ENCODE results near the gene SHQ1. TPM values are rescaled to one million over a fixed set of nuclear protein-coding genes. Genes with fewer than 3 reads are reported as not detected.

Gene SHQ1
- total and polyA plus RNA-seq, 2 of the 4 experiments (the other 2 are of a cell fraction), result 10.4 to 19.4 TPM

GRCh38 chr3:72860053-72860452 lies 11.8 kb upstream of the SHQ1 start:
- Histone ChIP-seq H3K9me1 (ENCODE audit: insufficient read depth, low read length) (no peaks in the 10 kb centered on the region), H4K91ac (ENCODE audit: insufficient read depth, low read depth, low read length) (no peak overlapping the region), H3K4me1 (ENCODE audit: control insufficient read depth, insufficient read depth, low read length) (no peaks in the 10 kb centered on the region; the same call in 1 of the 2 replicates), H4K5ac (ENCODE audit: low read depth, low read length) (no peak overlapping the region), H2AK5ac (ENCODE audit: low read depth, low read length) (no peak overlapping the region), H3K9me3 (ENCODE audit: control insufficient read depth, insufficient read depth, low read length) (no peaks in the 10 kb centered on the region), H3K56ac (ENCODE audit: extremely low read depth, insufficient read depth, low read length) (no peak overlapping the region), H3K18ac (ENCODE audit: low read depth, low read length) (no peak overlapping the region), H2AFZ (replicated peaks; ENCODE audit: low read length, poor library complexity) (no peak overlapping the region), H3K36me3 (ENCODE audit: control insufficient read depth, insufficient read depth, low read length) (no peaks in the 10 kb centered on the region), H3K4me2 (ENCODE audit: low read depth, low read length) (no peak overlapping the region), H3K27me3 (ENCODE audit: control insufficient read depth, insufficient read depth, low read length) (peaks cover 3% of the 10 kb centered on the region; the same call in 1 of the 2 replicates), H3K79me1 (ENCODE audit: low read depth in 1 of 2, low read length in 2 of 2) (no peaks in the 10 kb centered on the region), H3K23ac (ENCODE audit: low read depth, low read length) (no peak overlapping the region), H2BK5ac (ENCODE audit: low read depth, low read length, poor library complexity, severe bottlenecking) (no peak overlapping the region), H4K8ac (ENCODE audit: low read depth in 2 of 2, low read length in 2 of 2) (no peak overlapping the region), H2BK20ac (ENCODE audit: low read depth, low read length) (no peak overlapping the region), H3K4ac (ENCODE audit: low read depth, low read length) (no peak overlapping the region), H2BK15ac (ENCODE audit: low read depth, low read length) (no peak overlapping the region), H2AK9ac (replicated peaks; ENCODE audit: low read depth, low read length, poor library complexity) (no peak overlapping the region), H3K27ac (ENCODE audit: insufficient read depth, low read length) (no peak overlapping the region), H2BK120ac (ENCODE audit: low read depth, low read length) (no peak overlapping the region), H4K20me1 (ENCODE audit: insufficient read depth, low read length) (no peaks in the 10 kb centered on the region), H3K4me3 (ENCODE audit: insufficient read depth, low read depth, low read length) (no peak overlapping the region), H3K14ac (replicated peaks; ENCODE audit: low read depth, low read length) (no peak overlapping the region), H3K9ac (ENCODE audit: low read depth, low read length) (no peak overlapping the region)
- DNase-seq, result no peak
- CTCF ChIA-PET, result interaction anchor here (1.2 kb wide), 1 partner anchor 9 kb away, joined by 4 read pairs; no protein-coding TSS in a partner anchor
- WGBS, 2 experiments (ENCODE audit: extremely low coverage in 2 of 2, insufficient read length in 1 of 2), result no CpG with 5 or more reads among the region's 5 CpGs
- intact Hi-C loops (cut with micrococcal nuclease) (no loop called here), in situ Hi-C loops (cut with MboI; ENCODE audit: low sequenced_read_pairs) (no loop called here), dilution Hi-C loops (cut with HindIII; ENCODE audit: low sequenced_read_pairs, unreplicated experiment) (no loop called here)
- no peak for TF ChIP-seq MAZ (IDR thresholded peaks at IDR 0.05; ENCODE audit: borderline replicate concordance, low read depth, low read length)
- no peak for TF ChIP-seq SMC3 (IDR thresholded peaks at IDR 0.05; ENCODE audit: low read depth, low read length)
- no TSS peak for BruUV-seq (replicated peaks)
- POLR2A ChIA-PET (ENCODE audit: unreplicated experiment), result no interaction called here
- ATAC-seq (ENCODE audit: low read depth), result no peak
